GM12891 (cell line): ENCODE measurements around the gene MECR.
A peak's percentile ranks its signal among the peaks of the same experiment; 100 is the strongest.

ENCODE experiments used
- DNase-seq: peaks from one replicate; pipeline ENCODE4 v3.0.0; 2011; ENCODE audit warnings: low spot score; ENCODE audit not compliant: insufficient read length
- FAIRE-seq: peaks from 2 replicates; lab custom pipeline; 2011; peaks lifted over from hg19 to GRCh38; lab: Jason Lieb, UNC
- PAX5 ChIP-seq: IDR thresholded peaks from 2 replicates; pipeline ENCODE4 v1.6.1; 2011; ENCODE audit warnings: low read length, moderate library complexity, mild to moderate bottlenecking; ENCODE audit not compliant: insufficient read depth, severe bottlenecking
- POLR2A ChIP-seq: IDR thresholded peaks from 2 replicates; pipeline ENCODE4 v1.6.1; 2011; ENCODE audit warnings: low read depth, low read length, control low read depth
- POLR2AphosphoS5 ChIP-seq: IDR thresholded peaks from 2 replicates; pipeline ENCODE4 v1.6.1; 2011; ENCODE audit warnings: low read depth, low read length, control low read depth
- POU2F2 ChIP-seq: IDR thresholded peaks from 2 replicates; pipeline ENCODE4 v1.6.1; 2011; ENCODE audit warnings: low read depth, mild to moderate bottlenecking, control low read depth, low read length, moderate library complexity
- SPI1 ChIP-seq: IDR thresholded peaks from 2 replicates; pipeline ENCODE4 v1.6.1; 2011; ENCODE audit warnings: low read depth, low read length, control low read depth
- TAF1 ChIP-seq: IDR thresholded peaks from 2 replicates; pipeline ENCODE4 v1.6.1; 2011; ENCODE audit warnings: low read depth, low read length, control low read depth

Gene MECR

GRCh38 chr1:29209173-29209572 lies 21.6 kb downstream of the MECR start:
- no peak for FAIRE-seq
- TF ChIP-seq TAF1: no peak
- TF ChIP-seq PAX5: no peak
- TF ChIP-seq POU2F2: no peak
- no peak for TF ChIP-seq POLR2A
- TF ChIP-seq SPI1: no peak
- no peak for TF ChIP-seq POLR2AphosphoS5
- no peak for DNase-seq

GRCh38 chr1:29208442-29208841 lies 22.3 kb downstream of the MECR start:
- TF ChIP-seq POLR2AphosphoS5 (no peak), SPI1 (peak; percentile 65)
- DNase-seq (no peak), FAIRE-seq (no peak)

GRCh38 chr1:29202584-29203340 lies 28.0 kb downstream of the MECR start:
- FAIRE-seq (peak; percentile 98), DNase-seq (peak; percentile 75)
- TF ChIP-seq PAX5 (no peak), TAF1 (no peak), POLR2A (no peak), POLR2AphosphoS5 (no peak), POU2F2 (no peak), SPI1 (no peak)

GRCh38 chr1:29202053-29202452 lies 28.7 kb downstream of the MECR start:
- DNase-seq: no peak
- FAIRE-seq: no peak
- no peak for TF ChIP-seq SPI1
- no peak for TF ChIP-seq POU2F2
- TF ChIP-seq POLR2A: no peak

- TF ChIP-seq POLR2AphosphoS5 (no peak), SPI1 (no peak), PAX5 (no peak), POLR2A (no peak), TAF1 (no peak), POU2F2 (no peak)
- no peak for FAIRE-seq
- DNase-seq: no peak
Observed at GRCh38 chr1:29201595-29202051, 29.1 kb downstream of the MECR start.

- FAIRE-seq: no peak
- no peak for TF ChIP-seq PAX5
- TF ChIP-seq POU2F2: no peak
- TF ChIP-seq POLR2A: no peak
- no peak for TF ChIP-seq POLR2AphosphoS5
- no peak for TF ChIP-seq TAF1
- no peak for TF ChIP-seq SPI1
- no peak for DNase-seq
Observed at GRCh38 chr1:29200906-29201594, 29.7 kb downstream of the MECR start.

GRCh38 chr1:29197993-29198392 lies 32.7 kb downstream of the MECR start:
- no peak for DNase-seq
- peak; percentile 57 for FAIRE-seq
- TF ChIP-seq POLR2AphosphoS5 (no peak), POLR2A (no peak), PAX5 (no peak), TAF1 (no peak), SPI1 (no peak), POU2F2 (no peak)

GRCh38 chr1:29197590-29197924 lies 33.2 kb downstream of the MECR start:
- FAIRE-seq (no peak), DNase-seq (peak; percentile 30)
- no peak for TF ChIP-seq POU2F2
- no peak for TF ChIP-seq POLR2A
- no peak for TF ChIP-seq POLR2AphosphoS5
- no peak for TF ChIP-seq TAF1
- no peak for TF ChIP-seq PAX5
- TF ChIP-seq SPI1: no peak

GRCh38 chr1:29196863-29197589 lies 33.7 kb downstream of the MECR start:
- DNase-seq: no peak
- TF ChIP-seq POLR2A: no peak
- no peak for TF ChIP-seq POLR2AphosphoS5
- no peak for TF ChIP-seq POU2F2
- TF ChIP-seq TAF1: no peak
- TF ChIP-seq PAX5: no peak
- TF ChIP-seq SPI1: no peak
- FAIRE-seq: peak; percentile 31
